GM13977 (cell line): ENCODE results near the gene NTN1.

Experiments
- DNase-seq: peaks from one replicate; pipeline ENCODE4 v3.0.0; 2012; ENCODE audit warnings: low spot score
- CTCF ChIP-seq: IDR thresholded peaks from 2 replicates; pipeline ENCODE4 v1.5.1; 2012; ENCODE audit warnings: mild to moderate bottlenecking, control low read depth; ENCODE audit not compliant: insufficient read depth; ENCODE audit errors: extremely low read depth, missing control alignments
- in situ Hi-C: fragments of 300-500 bp; cut with MboI; formaldehyde crosslinking; loops from one replicate; pipeline ENCODE4 v1.12.0; 2022; ENCODE audit warnings: low sequenced_read_pairs, low pct_unique_long_range_greater_than_20kb, mixed read lengths, inconsistent platforms; ENCODE audit not compliant: unreplicated experiment

NTN1 gene

GRCh38 chr17:9285602-9286427, 264.5 kb downstream of the NTN1 start:
- in situ Hi-C loops: no loop called here
- no peak for DNase-seq
- TF ChIP-seq CTCF: no peak

- DNase-seq: no peak
- in situ Hi-C loops: no loop called here
- TF ChIP-seq CTCF: no peak
Observed at GRCh38 chr17:9286434-9286833, 265.1 kb downstream of the NTN1 start.

GRCh38 chr17:9287306-9287705, 266.0 kb downstream of the NTN1 start:
- no peak for TF ChIP-seq CTCF
- DNase-seq: no peak
- in situ Hi-C loops: no loop called here

GRCh38 chr17:9290226-9290613, 268.9 kb downstream of the NTN1 start:
- DNase-seq: no peak
- in situ Hi-C loops: no loop called here
- no peak for TF ChIP-seq CTCF

GRCh38 chr17:9291912-9292560, 270.7 kb downstream of the NTN1 start:
- peak; percentile 66 for DNase-seq
- in situ Hi-C loops: no loop called here

GRCh38 chr17:9292561-9292941, 271.2 kb downstream of the NTN1 start:
- in situ Hi-C loops: no loop called here
- DNase-seq: no peak
- no peak for TF ChIP-seq CTCF

More at GRCh38 chr17:9291912-9292560, 270.7 kb downstream of the NTN1 start:
- TF ChIP-seq CTCF: peak; percentile 82
